ENCODE results near the gene BAHCC1. TPM values are rescaled to one million over a fixed set of nuclear protein-coding genes. Genes with fewer than 3 reads are reported as not detected.

BAHCC1 gene
- total and polyA plus RNA-seq, 11 donors: 6.0 to 19.6 (median 8.9) TPM

GRCh38 chr17:81466564-81467472, 71.6 kb downstream of the BAHCC1 start:
- no peak for DNase-seq
- Histone ChIP-seq H3K4me3 (no peak overlapping the region), H3K27ac (no peak overlapping the region), H3K9me3 (no peaks in the 10 kb centered on the region), H3K4me1 (peaks cover 0 to 5% (median 0%) of the 10 kb centered on the region in 12 donors), H3K36me3 (peaks cover 0 to 24% (median 12%) of the 10 kb centered on the region in 9 donors), H3K27me3 (no peaks in the 10 kb centered on the region)
- 85 to 90% (median 87%) methylated on average over 30 to 33 of the region's 33 CpGs for WGBS, 4 donors
- intact Hi-C loops (cut with DNase I): no loop called here
- ATAC-seq: no peak
- no peak for TF ChIP-seq POLR2A (IDR thresholded peaks at IDR 0.05)
- TF ChIP-seq CTCF (IDR thresholded peaks at IDR 0.05): no peak

DNA sequence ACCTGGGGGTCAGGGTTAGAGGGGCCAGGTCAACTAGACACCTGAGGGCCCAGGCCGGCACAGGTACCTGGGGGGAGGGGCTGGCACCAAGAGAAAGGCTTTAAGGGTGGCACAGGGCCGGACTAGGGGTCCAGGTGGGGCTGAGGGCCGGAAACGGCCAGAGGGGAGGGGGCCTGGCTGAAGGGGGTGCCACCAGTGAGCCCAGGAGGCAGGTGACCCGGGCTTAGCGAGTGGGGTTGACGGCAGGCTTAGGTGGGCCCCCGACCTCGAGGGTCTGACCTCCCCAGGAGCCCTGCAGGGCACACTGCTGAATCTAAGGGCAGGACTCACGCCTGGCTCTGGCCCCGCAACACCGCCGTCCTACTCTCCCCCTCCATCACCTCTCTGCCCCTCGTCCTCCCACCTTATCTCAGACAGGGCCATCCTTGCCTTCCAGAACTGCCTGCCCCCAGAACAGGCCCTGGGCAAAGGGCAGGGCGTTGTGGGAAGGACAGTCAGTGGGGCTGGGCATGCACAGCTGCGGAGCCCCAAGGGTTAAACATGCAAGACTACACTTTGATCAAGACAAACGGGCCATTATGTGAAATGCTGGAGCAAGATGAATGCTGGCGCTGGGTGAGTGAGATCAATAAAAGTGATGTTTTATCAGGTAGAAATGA, 73.0 kb downstream of the BAHCC1 start:
- Histone ChIP-seq H3K27me3 (no peaks in the 10 kb centered on the region), H3K36me3 (peaks cover 0 to 11% (median 1%) of the 10 kb centered on the region in 9 donors), H3K9me3 (no peaks in the 10 kb centered on the region), H3K27ac (no peak overlapping the region), H3K4me3 (no peak overlapping the region), H3K4me1 (peaks cover 0 to 5% (median 0%) of the 10 kb centered on the region in 12 donors)
- WGBS, 4 donors: 85 to 92% (median 89%) methylated on average over 18 of the region's 18 CpGs
- ATAC-seq (no peak), DNase-seq (no peak)
- intact Hi-C loops (cut with DNase I): no loop called here
- TF ChIP-seq CTCF (IDR thresholded peaks at IDR 0.05) (no peak), POLR2A (IDR thresholded peaks at IDR 0.05) (no peak)

GRCh38 chr17:81468770-81469121, 73.5 kb downstream of the BAHCC1 start:
- ATAC-seq (no peak), DNase-seq (no peak)
- no peak overlapping the region for H3K27ac ChIP-seq
- H3K9me3 ChIP-seq: no peaks in the 10 kb centered on the region
- intact Hi-C loops (cut with DNase I): no loop called here
- peaks cover 0 to 7% (median 0%) of the 10 kb centered on the region in 9 donors for H3K36me3 ChIP-seq
- H3K4me1 ChIP-seq: peaks cover 0 to 5% (median 0%) of the 10 kb centered on the region in 12 donors
- 88 to 89% (median 88%) methylated on average over 17 to 18 of the region's 18 CpGs for WGBS, 4 donors
- H3K4me3 ChIP-seq: no peak overlapping the region
- no peaks in the 10 kb centered on the region for H3K27me3 ChIP-seq
- TF ChIP-seq POLR2A (IDR thresholded peaks at IDR 0.05): no peak

- H3K36me3 ChIP-seq: peaks cover 0 to 2% (median 0%) of the 10 kb centered on the region in 9 donors
- TF ChIP-seq CTCF (IDR thresholded peaks at IDR 0.05) (no peak), POLR2A (IDR thresholded peaks at IDR 0.05) (no peak)
- H3K27ac ChIP-seq: no peak overlapping the region
- ATAC-seq (no peak), DNase-seq (no peak)
- H3K4me3 ChIP-seq: no peak overlapping the region
- H3K27me3 ChIP-seq: no peaks in the 10 kb centered on the region
- 90 to 95% (median 93%) methylated on average over 11 to 13 of the region's 13 CpGs for WGBS, 4 donors
- H3K9me3 ChIP-seq: no peaks in the 10 kb centered on the region
- intact Hi-C loops (cut with DNase I): no loop called here
- H3K4me1 ChIP-seq: peaks cover 0 to 5% (median 0%) of the 10 kb centered on the region in 12 donors
Observed at GRCh38 chr17:81469266-81469665, 74.0 kb downstream of the BAHCC1 start.
